ENCODE measurements around the gene PDP2.

Gene PDP2

DNA sequence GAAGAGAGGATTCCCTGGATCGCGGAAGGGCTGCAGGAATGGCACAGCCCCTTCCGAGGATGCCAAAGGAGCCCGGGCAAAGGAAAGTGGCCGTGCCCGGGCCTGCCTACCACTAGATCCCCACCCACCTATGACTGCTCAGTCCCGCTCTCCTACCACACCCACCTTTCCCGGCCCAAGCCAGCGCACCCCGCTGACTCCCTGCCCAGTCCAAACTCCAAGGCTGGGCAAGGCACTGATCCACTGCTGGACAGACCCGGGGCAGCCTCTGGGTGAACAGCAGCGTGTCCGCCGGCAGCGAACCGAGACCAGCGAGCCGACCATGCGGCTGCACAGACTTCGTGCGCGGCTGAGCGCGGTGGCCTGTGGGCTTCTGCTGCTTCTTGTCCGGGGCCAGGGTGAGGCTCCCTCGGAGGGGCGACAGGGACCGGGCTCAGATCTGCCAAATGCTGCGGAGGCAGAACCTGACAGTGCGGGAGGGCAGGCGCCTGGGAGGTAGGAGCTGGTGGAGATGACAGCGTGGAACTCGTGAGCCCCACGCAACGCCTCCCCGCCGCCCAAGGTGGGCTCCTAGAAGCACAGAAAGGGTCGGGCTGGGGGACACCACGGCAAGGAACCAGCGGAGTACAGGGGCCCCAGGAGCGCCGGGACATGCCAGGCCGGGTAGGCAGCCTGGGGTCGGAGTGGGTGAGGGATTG is 55.1 kb downstream of the PDP2 start, which contains the start of gene CES2:
Gene CES2 (plus strand): TSS at position 203 of the 698 bp plus-strand sequence. CDS start 120 bp downstream, at position 323.
- TF ChIP-seq SNAI2 (CRISPR knock-in tag; IDR thresholded peaks at IDR 0.05), result no peak
- no peak for TF ChIP-seq GLIS3 (CRISPR knock-in tag; IDR thresholded peaks at IDR 0.05)
- TF ChIP-seq RARB (CRISPR knock-in tag; IDR thresholded peaks at IDR 0.05), result no peak
- TF ChIP-seq TOX (CRISPR knock-in tag; IDR thresholded peaks at IDR 0.05; ENCODE audit: borderline replicate concordance), result no peak
- TF ChIP-seq ZFP3 (CRISPR knock-in tag; IDR thresholded peaks at IDR 0.05), result no peak
- TF ChIP-seq PPARA (CRISPR knock-in tag; IDR thresholded peaks at IDR 0.05; ENCODE audit: borderline replicate concordance), result no peak
- TF ChIP-seq, protein P1, sequence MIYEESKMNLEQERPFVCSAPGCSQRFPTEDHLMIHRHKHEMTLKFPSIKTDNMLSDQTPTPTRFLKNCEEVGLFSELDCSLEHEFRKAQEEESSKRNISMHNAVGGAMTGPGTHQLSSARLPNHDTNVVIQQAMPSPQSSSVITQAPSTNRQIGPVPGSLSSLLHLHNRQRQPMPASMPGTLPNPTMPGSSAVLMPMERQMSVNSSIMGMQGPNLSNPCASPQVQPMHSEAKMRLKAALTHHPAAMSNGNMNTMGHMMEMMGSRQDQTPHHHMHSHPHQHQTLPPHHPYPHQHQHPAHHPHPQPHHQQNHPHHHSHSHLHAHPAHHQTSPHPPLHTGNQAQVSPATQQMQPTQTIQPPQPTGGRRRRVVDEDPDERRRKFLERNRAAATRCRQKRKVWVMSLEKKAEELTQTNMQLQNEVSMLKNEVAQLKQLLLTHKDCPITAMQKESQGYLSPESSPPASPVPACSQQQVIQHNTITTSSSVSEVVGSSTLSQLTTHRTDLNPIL (CRISPR knock-in tag; IDR thresholded peaks at IDR 0.05; ENCODE audit: low read depth), result no peak
- TF ChIP-seq, protein P2, sequence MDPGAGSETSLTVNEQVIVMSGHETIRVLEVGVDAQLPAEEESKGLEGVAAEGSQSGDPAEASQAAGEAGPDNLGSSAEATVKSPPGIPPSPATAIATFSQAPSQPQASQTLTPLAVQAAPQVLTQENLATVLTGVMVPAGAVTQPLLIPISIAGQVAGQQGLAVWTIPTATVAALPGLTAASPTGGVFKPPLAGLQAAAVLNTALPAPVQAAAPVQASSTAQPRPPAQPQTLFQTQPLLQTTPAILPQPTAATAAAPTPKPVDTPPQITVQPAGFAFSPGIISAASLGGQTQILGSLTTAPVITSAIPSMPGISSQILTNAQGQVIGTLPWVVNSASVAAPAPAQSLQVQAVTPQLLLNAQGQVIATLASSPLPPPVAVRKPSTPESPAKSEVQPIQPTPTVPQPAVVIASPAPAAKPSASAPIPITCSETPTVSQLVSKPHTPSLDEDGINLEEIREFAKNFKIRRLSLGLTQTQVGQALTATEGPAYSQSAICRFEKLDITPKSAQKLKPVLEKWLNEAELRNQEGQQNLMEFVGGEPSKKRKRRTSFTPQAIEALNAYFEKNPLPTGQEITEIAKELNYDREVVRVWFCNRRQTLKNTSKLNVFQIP (CRISPR knock-in tag; IDR thresholded peaks at IDR 0.05; ENCODE audit: borderline replicate concordance, low read depth), result no peak
- TF ChIP-seq, protein P3, sequence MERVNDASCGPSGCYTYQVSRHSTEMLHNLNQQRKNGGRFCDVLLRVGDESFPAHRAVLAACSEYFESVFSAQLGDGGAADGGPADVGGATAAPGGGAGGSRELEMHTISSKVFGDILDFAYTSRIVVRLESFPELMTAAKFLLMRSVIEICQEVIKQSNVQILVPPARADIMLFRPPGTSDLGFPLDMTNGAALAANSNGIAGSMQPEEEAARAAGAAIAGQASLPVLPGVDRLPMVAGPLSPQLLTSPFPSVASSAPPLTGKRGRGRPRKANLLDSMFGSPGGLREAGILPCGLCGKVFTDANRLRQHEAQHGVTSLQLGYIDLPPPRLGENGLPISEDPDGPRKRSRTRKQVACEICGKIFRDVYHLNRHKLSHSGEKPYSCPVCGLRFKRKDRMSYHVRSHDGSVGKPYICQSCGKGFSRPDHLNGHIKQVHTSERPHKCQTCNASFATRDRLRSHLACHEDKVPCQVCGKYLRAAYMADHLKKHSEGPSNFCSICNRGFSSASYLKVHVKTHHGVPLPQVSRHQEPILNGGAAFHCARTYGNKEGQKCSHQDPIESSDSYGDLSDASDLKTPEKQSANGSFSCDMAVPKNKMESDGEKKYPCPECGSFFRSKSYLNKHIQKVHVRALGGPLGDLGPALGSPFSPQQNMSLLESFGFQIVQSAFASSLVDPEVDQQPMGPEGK (CRISPR knock-in tag; IDR thresholded peaks at IDR 0.05; ENCODE audit: borderline replicate concordance), result no peak
- no peak for TF ChIP-seq ZNF565 (CRISPR knock-in tag; conservative IDR thresholded peaks at IDR 0.05; ENCODE audit: low read depth)
- TF ChIP-seq TCF4 (CRISPR knock-in tag; IDR thresholded peaks at IDR 0.05; ENCODE audit: borderline replicate concordance), result no peak
- no peak for TF ChIP-seq ZNF8 (CRISPR knock-in tag; IDR thresholded peaks at IDR 0.05)
- TF ChIP-seq ARNTL (CRISPR knock-in tag; IDR thresholded peaks at IDR 0.05; ENCODE audit: borderline replicate concordance, low read depth), result no peak
- ATAC-seq, result peak; percentile 68

DNA sequence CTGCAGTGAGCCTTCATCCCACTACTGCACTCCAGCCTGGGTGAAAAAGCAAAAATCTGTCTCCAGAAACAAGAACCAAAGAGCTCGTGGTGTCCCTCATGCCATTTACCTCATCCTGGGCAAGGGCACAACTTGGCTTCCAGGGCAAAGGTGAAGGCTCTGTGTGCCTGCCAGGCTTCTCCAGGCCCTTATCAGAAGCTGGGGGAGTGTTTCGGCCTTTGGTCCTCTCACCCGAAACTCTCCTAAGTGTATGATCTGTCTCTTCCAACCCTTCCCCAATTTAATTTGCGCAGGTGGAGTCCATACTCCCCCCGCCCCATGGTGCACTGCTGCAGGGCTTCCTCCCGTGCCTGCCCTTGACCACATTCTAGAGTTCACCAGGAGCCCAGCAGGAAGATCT is 56.1 kb downstream of the PDP2 start:
- TF ChIP-seq RARB (CRISPR knock-in tag; IDR thresholded peaks at IDR 0.05), result no peak
- TF ChIP-seq PPARA (CRISPR knock-in tag; IDR thresholded peaks at IDR 0.05; ENCODE audit: borderline replicate concordance), result no peak
- TF ChIP-seq, protein P4, sequence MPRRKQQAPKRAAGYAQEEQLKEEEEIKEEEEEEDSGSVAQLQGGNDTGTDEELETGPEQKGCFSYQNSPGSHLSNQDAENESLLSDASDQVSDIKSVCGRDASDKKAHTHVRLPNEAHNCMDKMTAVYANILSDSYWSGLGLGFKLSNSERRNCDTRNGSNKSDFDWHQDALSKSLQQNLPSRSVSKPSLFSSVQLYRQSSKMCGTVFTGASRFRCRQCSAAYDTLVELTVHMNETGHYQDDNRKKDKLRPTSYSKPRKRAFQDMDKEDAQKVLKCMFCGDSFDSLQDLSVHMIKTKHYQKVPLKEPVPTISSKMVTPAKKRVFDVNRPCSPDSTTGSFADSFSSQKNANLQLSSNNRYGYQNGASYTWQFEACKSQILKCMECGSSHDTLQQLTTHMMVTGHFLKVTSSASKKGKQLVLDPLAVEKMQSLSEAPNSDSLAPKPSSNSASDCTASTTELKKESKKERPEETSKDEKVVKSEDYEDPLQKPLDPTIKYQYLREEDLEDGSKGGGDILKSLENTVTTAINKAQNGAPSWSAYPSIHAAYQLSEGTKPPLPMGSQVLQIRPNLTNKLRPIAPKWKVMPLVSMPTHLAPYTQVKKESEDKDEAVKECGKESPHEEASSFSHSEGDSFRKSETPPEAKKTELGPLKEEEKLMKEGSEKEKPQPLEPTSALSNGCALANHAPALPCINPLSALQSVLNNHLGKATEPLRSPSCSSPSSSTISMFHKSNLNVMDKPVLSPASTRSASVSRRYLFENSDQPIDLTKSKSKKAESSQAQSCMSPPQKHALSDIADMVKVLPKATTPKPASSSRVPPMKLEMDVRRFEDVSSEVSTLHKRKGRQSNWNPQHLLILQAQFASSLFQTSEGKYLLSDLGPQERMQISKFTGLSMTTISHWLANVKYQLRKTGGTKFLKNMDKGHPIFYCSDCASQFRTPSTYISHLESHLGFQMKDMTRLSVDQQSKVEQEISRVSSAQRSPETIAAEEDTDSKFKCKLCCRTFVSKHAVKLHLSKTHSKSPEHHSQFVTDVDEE (CRISPR knock-in tag; IDR thresholded peaks at IDR 0.05), result no peak
- no peak for TF ChIP-seq ZC3H10 (CRISPR knock-in tag; IDR thresholded peaks at IDR 0.05)
- TF ChIP-seq SNAI2 (CRISPR knock-in tag; IDR thresholded peaks at IDR 0.05), result no peak
- TF ChIP-seq, protein P1 (CRISPR knock-in tag; IDR thresholded peaks at IDR 0.05; ENCODE audit: low read depth), result no peak
- no peak for TF ChIP-seq CSDC2 (CRISPR knock-in tag; IDR thresholded peaks at IDR 0.05)
- no peak for TF ChIP-seq ZNF565 (CRISPR knock-in tag; conservative IDR thresholded peaks at IDR 0.05; ENCODE audit: low read depth)
- no peak for TF ChIP-seq ESRRG (CRISPR knock-in tag; IDR thresholded peaks at IDR 0.05)
- TF ChIP-seq TCF4 (CRISPR knock-in tag; IDR thresholded peaks at IDR 0.05; ENCODE audit: borderline replicate concordance), result no peak
- no peak for TF ChIP-seq ZFP3 (CRISPR knock-in tag; IDR thresholded peaks at IDR 0.05)
- TF ChIP-seq, protein P5, sequence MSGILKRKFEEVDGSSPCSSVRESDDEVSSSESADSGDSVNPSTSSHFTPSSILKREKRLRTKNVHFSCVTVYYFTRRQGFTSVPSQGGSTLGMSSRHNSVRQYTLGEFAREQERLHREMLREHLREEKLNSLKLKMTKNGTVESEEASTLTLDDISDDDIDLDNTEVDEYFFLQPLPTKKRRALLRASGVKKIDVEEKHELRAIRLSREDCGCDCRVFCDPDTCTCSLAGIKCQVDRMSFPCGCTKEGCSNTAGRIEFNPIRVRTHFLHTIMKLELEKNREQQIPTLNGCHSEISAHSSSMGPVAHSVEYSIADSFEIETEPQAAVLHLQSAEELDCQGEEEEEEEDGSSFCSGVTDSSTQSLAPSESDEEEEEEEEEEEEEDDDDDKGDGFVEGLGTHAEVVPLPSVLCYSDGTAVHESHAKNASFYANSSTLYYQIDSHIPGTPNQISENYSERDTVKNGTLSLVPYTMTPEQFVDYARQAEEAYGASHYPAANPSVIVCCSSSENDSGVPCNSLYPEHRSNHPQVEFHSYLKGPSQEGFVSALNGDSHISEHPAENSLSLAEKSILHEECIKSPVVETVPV (CRISPR knock-in tag; IDR thresholded peaks at IDR 0.05), result no peak
- ATAC-seq, result no peak

All from SK-N-SH treated with all-trans-retinoic acid at 6 μM for 48 hours (cell line).